B cell (primary cell): Measurements from ENCODE around the gene UCHL3. TPM values are rescaled to one million over a fixed set of nuclear protein-coding genes. Genes with fewer than 3 reads are reported as not detected.

Experiments
- ATAC-seq: fragments of 200-7000 bp; cut with Tn5 transposase; one replicate; pipeline ENCODE4 v1.10.0; 2021; ENCODE audit warnings: low read depth, mild to moderate bottlenecking, moderate number of reproducible peaks, moderate library complexity
- CTCF ChIA-PET: fragments of 350-600 bp; sonication (Branson Sonifier 250); formaldehyde crosslinking; loops from one replicate; lab custom pipeline; 2021; ENCODE audit warnings: antibody characterized with exemption, inconsistent platforms; lab: Charles Lee
- POLR2A ChIA-PET: fragments of 350-600 bp; sonication (Branson Sonifier 250); formaldehyde crosslinking; loops from one replicate; lab custom pipeline; 2021; ENCODE audit warnings: antibody characterized with exemption; lab: Charles Lee
- DNase-seq: peaks from one replicate; pipeline ENCODE4 v3.0.0; 2013
- H2AFZ ChIP-seq: 2 replicates; pipeline ENCODE4 v1.6.1; 2012; ENCODE audit warnings: mild to moderate bottlenecking, low read depth, low read length; ENCODE audit not compliant: insufficient read depth, poor library complexity, severe bottlenecking
- H3K27ac ChIP-seq, 2 donors: 1 replicate in 1 of 2; 2 replicates in 1 of 2; pipeline ENCODE4 v1.5.1; 2012 to 2013; ENCODE audit warnings: low read length in 2 of 2, mild to moderate bottlenecking in 2 of 2, moderate library complexity in 1 of 2
- H3K27me3 ChIP-seq, 4 experiments: fragments of 200-600 bp in 1 of 4; sonication (generic) in 1 of 4; replicated peaks in 1 of 4; 1 replicate in 2 of 4; 2 replicates in 2 of 4; pipeline versions ENCODE4 v1.6.1 to v1.7.0; 2013 to 2016; ENCODE audit warnings: low read length in 3 of 4, mild to moderate bottlenecking in 2 of 4, mixed read lengths in 1 of 4, moderate library complexity in 1 of 4; ENCODE audit not compliant: insufficient read depth in 4 of 4, control insufficient read depth in 3 of 4; ENCODE audit errors: control extremely low read depth in 1 of 4
- H3K36me3 ChIP-seq, 2 experiments: replicated peaks in 1 of 2; 1 replicate in 1 of 2; 2 replicates in 1 of 2; pipeline versions ENCODE4 v1.6.1 to v1.7.1; 2013; ENCODE audit warnings: low read length in 1 of 2; ENCODE audit not compliant: insufficient read depth in 2 of 2, control insufficient read depth in 1 of 2; ENCODE audit errors: control extremely low read depth in 1 of 2, extremely low read depth in 1 of 2
- H3K4me1 ChIP-seq, 2 donors: fragments of 200-600 bp in 1 of 2; sonication (generic) in 1 of 2; 1 replicate in 1 of 2; 2 replicates in 1 of 2; pipeline versions ENCODE4 v1.5.1 to v1.6.1; 2013 to 2017; ENCODE audit warnings: low read length in 2 of 2; ENCODE audit not compliant: control insufficient read depth in 2 of 2, insufficient read depth in 2 of 2
- H3K4me2 ChIP-seq: replicated peaks from 2 replicates; pipeline ENCODE3; 2012; ENCODE audit warnings: mild to moderate bottlenecking, low read depth, low read length; ENCODE audit not compliant: poor library complexity, severe bottlenecking
- H3K4me3 ChIP-seq, 5 experiments: fragments of 200-600 bp in 1 of 5; sonication (generic) in 1 of 5; 1 replicate in 3 of 5; 2 replicates in 2 of 5; pipeline versions ENCODE4 v1.5.1 to v1.7.0; 2011 to 2016; ENCODE audit warnings: low read length in 4 of 5, mild to moderate bottlenecking in 4 of 5, low read depth in 2 of 5, control low read depth in 1 of 5, moderate library complexity in 1 of 5; ENCODE audit not compliant: insufficient read depth in 1 of 5; ENCODE audit errors: control extremely low read depth in 1 of 5, extremely low read depth in 1 of 5
- H3K79me2 ChIP-seq: fragments of 200-600 bp; sonication (generic); one replicate; pipeline ENCODE4 v1.6.0; 2016; ENCODE audit warnings: low read length; ENCODE audit not compliant: control insufficient read depth, insufficient read depth
- H3K9ac ChIP-seq: fragments of 200-600 bp; sonication (generic); 2 replicates; pipeline ENCODE4 v1.6.1; 2017; ENCODE audit warnings: mild to moderate bottlenecking, low read length, moderate library complexity
- H3K9me3 ChIP-seq, 3 donors: one replicate each; pipeline versions ENCODE4 v1.6.1 to v1.7.1; 2013; ENCODE audit warnings: low read length in 2 of 3; ENCODE audit not compliant: control insufficient read depth in 2 of 3, insufficient read depth in 1 of 3; ENCODE audit errors: control extremely low read depth in 1 of 3
- H4K20me1 ChIP-seq: 2 replicates; pipeline ENCODE4 v1.6.0; 2012; ENCODE audit warnings: mild to moderate bottlenecking, low read length; ENCODE audit not compliant: insufficient read depth, control insufficient read depth, poor library complexity, severe bottlenecking
- H3K27ac Mint-ChIP-seq: one replicate; pipeline ENCODE4 v1.8.0; 2021; ENCODE audit warnings: mixed read lengths
- H3K27me3 Mint-ChIP-seq: one replicate; pipeline ENCODE4 v1.8.0; 2021; ENCODE audit warnings: mixed read lengths
- H3K4me1 Mint-ChIP-seq: one replicate; pipeline ENCODE4 v1.8.0; 2021; ENCODE audit warnings: mixed read lengths
- H3K4me3 Mint-ChIP-seq: one replicate; pipeline ENCODE4 v1.8.0; 2021; ENCODE audit warnings: mixed read lengths
- H3K9me3 Mint-ChIP-seq: one replicate; pipeline ENCODE4 v1.8.0; 2022; ENCODE audit warnings: mixed read lengths; ENCODE audit not compliant: insufficient read depth
- CTCF ChIP-seq: fragments of 200-600 bp; IDR thresholded peaks from one replicate; pipeline ENCODE4 v1.8.0; 2022; ENCODE audit warnings: antibody characterized with exemption, mild to moderate bottlenecking
- EZH2 ChIP-seq: IDR thresholded peaks from 2 replicates; pipeline ENCODE4 v1.6.1; 2012; ENCODE audit warnings: borderline replicate concordance, low read depth, mild to moderate bottlenecking, moderate library complexity, low read length; ENCODE audit not compliant: insufficient read depth, poor library complexity, severe bottlenecking
- WGBS: methylation state at CpG from one replicate; pipeline ENCODE4 v1.1.5; 2013; ENCODE audit warnings: missing lambda C conversion rate; ENCODE audit not compliant: insufficient coverage; 5-methylcytosine and 5-hydroxymethylcytosine counted together
- intact Hi-C: fragments of 100-400 bp; cut with micrococcal nuclease; formaldehyde crosslinking; loops from one replicate; pipeline ENCODE4 v1.10.0; 2022
- polyA plus RNA-seq: library from polyadenylated mRNA; depleted of rRNA; stranded (reverse); fragments of >200 nt; gene quantifications from 2 replicates; pipeline ENCODE4 v1.2.3, GENCODE V29; 2012
- total RNA-seq, 2 donors: library from RNA; stranded (reverse); fragments of 120-200 nt in 1 of 2; gene quantifications; 1 replicate in 1 of 2; 2 replicates in 1 of 2; pipeline versions ENCODE4 v1.2.3 to v1.2.4, GENCODE V29; 2013 to 2022

UCHL3 gene
- total and polyA plus RNA-seq, 2 donors (not counting 1 experiment from before 2014, with no cell fraction given), result 13.3 to 13.5 TPM

GRCh38 chr13:75596657-75597182 lies 47.1 kb downstream of the UCHL3 start:
- ChIA-PET POLR2A (no interaction called here), CTCF (no interaction called here)
- no peaks in the 10 kb centered on the region for H3K27me3 Mint-ChIP-seq
- H3K4me1 ChIP-seq, result no peaks in the 10 kb centered on the region
- H3K79me2 ChIP-seq, result no peaks in the 10 kb centered on the region
- H3K4me1 Mint-ChIP-seq, result no peaks in the 10 kb centered on the region
- H3K27ac Mint-ChIP-seq, result no peak overlapping the region
- no CpG with 5 or more reads among the region's 1 CpG for WGBS
- H3K9ac ChIP-seq, result no peak overlapping the region
- no peaks in the 10 kb centered on the region for H3K9me3 Mint-ChIP-seq
- no peak for TF ChIP-seq CTCF
- no peak for TF ChIP-seq EZH2
- H2AFZ ChIP-seq, result no peak overlapping the region
- no peak overlapping the region for H3K4me3 Mint-ChIP-seq
- H4K20me1 ChIP-seq, result no peaks in the 10 kb centered on the region
- ATAC-seq (no peak), DNase-seq (no peak)
- intact Hi-C loops, result no loop called here
- no peak overlapping the region for H3K4me2 ChIP-seq
- no peaks in the 10 kb centered on the region for H3K9me3 ChIP-seq
- peaks cover 1 to 8% of the 10 kb centered on the region in 2 experiments for H3K36me3 ChIP-seq
- no peaks in the 10 kb centered on the region for H3K27me3 ChIP-seq
- H3K27ac ChIP-seq, result no peak overlapping the region
- no peak overlapping the region for H3K4me3 ChIP-seq

GRCh38 chr13:75600371-75600770 lies 50.8 kb downstream of the UCHL3 start:
- Mint-ChIP-seq H3K27ac (no peak overlapping the region), H3K27me3 (no peaks in the 10 kb centered on the region), H3K4me3 (no peak overlapping the region), H3K4me1 (no peaks in the 10 kb centered on the region), H3K9me3 (no peaks in the 10 kb centered on the region)
- intact Hi-C loops, result no loop called here
- Histone ChIP-seq H3K9me3 (no peaks in the 10 kb centered on the region), H3K9ac (no peak overlapping the region), H3K27me3 (no peaks in the 10 kb centered on the region), H3K4me3 (no peak overlapping the region), H3K4me2 (no peak overlapping the region), H2AFZ (no peak overlapping the region), H3K36me3 (peaks cover 1 to 9% of the 10 kb centered on the region in 2 experiments), H3K4me1 (no peaks in the 10 kb centered on the region), H3K79me2 (no peaks in the 10 kb centered on the region), H3K27ac (no peak overlapping the region), H4K20me1 (no peaks in the 10 kb centered on the region)
- ChIA-PET CTCF (no interaction called here), POLR2A (no interaction called here)
- DNase-seq, result no peak
- no peak for ATAC-seq
- TF ChIP-seq CTCF, result no peak
- TF ChIP-seq EZH2, result no peak
- WGBS, result 60% methylated on average over 1 of the region's 4 CpGs
